Kidney capillary endothelial cell (primary cell): ENCODE data around the gene FOXC1.

Experiments
- DNase-seq: peaks from one replicate; pipeline ENCODE4 v3.0.0-alpha.2; 2018; ENCODE audit warnings: low spot score

FOXC1 gene

DNA sequence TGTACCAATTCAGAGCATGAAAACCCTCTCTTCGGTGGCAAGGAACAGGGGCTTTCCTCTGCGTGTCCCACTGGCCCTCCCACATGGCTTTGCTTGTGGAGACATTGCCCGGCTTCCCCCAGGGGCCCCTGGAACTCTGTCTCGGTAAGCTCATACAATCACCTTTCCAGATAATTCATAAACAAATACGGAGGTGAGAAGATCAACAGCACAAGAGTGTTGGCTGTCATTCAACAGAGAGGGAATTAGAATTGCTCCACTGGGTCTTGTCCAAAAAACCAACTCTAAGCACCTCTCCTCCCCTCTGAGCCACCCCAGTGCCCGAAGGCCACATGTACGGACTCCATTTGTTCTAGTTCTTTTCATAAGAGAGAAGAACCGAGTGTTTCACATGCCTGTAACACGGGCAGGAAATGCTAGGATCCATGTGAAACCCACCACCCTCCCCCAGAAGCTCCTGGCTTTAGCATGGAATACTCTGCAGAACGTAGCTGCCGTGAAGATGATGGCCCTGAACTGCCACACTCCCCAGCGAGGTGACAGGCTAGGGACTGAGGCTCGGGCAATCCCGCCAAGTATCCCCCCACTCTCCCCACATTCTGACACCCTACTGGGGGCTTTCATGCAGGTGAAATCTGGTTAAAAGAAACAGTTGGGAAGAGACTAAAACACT is 24.6 kb upstream of the FOXC1 start:
- DNase-seq, result no peak

DNA sequence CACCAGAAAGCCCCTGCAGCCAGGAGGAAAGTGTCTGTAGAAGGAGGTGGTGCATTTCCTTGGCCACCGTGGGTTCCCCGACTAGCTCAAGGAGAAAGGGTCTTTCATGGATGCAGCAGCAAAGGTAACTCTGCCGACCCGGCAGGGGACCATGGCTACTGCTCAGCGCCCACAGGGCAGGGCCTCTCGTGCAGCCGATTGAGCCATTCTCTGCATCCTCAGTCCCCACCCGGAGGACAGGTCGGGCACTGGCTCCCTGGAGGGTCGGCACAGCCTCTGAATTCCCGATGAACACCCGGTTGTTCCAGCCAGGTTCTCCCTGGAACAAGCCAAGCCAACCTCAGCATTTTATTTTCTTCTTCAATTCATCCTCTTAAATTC is 24.1 kb upstream of the FOXC1 start:
- no peak for DNase-seq

- no peak for DNase-seq
These were observed 23.5 kb upstream of the FOXC1 start for GRCh38 chr6:1586256-1586655.

DNA sequence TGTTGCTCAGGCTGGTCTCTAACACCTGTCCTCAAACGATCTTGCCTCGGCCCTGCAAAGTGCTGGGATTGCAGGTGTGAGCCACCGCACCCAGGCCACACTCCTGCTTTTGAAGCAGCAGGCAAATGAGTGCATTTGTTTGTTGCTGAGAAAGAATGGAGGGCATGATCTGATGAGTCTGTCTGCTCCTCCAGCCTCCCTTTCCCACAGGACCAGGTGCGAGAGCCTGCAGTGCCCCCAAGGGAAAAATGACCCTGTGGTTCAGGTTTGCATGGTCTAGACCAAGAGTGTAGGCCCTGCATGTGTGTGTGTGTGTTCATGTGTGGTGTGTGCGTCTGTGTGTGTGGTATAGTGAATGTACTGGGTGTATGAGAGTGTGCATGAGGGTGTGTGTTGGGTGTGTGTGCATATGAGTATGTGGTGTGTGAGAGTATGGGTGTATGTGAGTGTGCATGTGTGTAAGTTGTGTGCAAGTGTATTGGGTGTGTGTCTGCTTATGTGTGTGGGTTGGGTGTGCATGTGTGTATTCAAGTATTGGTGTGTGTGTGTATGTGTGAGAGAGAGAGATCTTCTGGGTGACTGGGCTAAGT is 22.8 kb upstream of the FOXC1 start:
- DNase-seq, result no peak

- DNase-seq, result no peak
These were observed 22.2 kb upstream of the FOXC1 start for GRCh38 chr6:1587546-1587945.

- no peak for DNase-seq
These were observed 21.7 kb upstream of the FOXC1 start for GRCh38 chr6:1587977-1588376.

DNA sequence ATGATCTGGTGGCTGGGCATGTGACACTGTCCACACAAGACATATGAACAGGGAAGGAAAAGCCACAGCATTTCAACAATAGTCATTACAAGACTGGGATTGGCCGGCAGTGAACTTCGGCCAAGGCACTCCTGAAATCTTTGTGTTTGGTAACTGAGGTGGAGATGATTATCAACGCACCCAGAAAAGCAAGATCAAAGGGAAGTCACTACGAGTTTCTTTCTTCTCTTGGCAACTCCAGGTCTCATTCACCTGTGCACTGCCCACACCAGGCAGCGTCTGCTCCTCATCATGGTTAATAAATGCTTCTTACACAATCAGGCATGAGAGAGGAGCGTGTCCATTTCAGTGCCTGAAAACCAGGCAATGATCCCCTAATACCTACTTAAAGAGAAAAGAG is 20.5 kb upstream of the FOXC1 start:
- no peak for DNase-seq

- DNase-seq, result no peak
These were observed 19.1 kb upstream of the FOXC1 start for GRCh38 chr6:1590580-1590979.

DNA sequence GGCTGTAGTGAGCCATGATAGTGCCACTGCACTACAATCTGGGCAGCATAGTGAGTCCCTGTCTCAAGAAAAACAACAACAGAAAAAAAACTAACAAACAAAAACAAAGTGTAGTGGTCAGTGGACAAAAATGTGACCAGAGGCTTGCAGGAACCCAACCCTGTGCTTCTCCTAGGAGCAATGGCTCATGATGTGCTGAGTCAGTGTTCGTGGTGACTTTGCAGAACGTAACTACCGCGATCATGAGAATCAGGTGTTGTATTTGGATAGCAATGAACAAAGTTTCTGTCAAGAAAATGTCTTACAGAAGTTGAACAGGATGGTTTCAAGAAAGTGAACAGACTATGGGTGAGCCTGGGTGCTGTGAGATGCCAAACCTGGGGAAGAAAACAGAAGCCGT is 18.5 kb upstream of the FOXC1 start:
- DNase-seq, result no peak

DNA sequence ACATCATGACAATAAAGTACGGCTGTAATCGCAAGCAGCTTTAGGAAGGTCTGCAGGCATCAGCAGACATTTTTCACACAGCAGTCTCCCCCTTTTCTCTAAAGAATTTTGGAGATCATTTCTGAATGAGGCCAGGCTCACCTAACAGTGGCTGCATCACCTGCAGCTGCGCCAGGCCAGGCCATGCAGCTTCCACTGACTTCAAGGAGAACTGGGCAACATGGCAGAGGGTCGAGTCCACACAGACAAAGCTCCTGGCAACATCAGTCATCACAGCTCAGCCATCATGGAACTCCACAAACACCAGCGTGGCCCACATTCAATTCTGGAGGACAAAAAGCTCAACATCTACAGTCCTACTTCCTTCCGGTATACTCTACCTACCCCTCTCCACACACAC is 17.8 kb upstream of the FOXC1 start:
- no peak for DNase-seq

GRCh38 chr6:1592852-1593251 is 16.9 kb upstream of the FOXC1 start:
- DNase-seq, result no peak

GRCh38 chr6:1593286-1593957 is 16.3 kb upstream of the FOXC1 start:
- DNase-seq, result no peak

DNA sequence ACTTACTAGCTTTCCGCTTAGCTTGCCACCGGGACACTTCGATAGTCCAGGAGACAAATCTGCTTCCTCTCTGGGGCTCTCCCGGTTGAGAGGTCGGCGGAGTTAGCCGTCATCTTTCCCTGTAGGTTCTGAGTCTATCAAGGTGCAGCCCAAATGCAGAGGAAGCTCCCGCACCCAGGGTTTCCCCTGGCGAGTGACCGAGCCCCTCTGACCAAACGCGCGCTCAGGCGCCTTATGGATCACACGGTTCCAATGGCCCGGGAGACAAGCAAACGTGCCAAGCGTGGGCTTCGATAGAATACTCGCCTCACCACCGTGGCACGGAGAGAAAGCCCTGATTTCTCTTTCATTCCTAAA is 15.8 kb upstream of the FOXC1 start:
- DNase-seq, result no peak

- DNase-seq, result no peak
These were observed 15.1 kb upstream of the FOXC1 start for GRCh38 chr6:1594445-1595200.

DNA sequence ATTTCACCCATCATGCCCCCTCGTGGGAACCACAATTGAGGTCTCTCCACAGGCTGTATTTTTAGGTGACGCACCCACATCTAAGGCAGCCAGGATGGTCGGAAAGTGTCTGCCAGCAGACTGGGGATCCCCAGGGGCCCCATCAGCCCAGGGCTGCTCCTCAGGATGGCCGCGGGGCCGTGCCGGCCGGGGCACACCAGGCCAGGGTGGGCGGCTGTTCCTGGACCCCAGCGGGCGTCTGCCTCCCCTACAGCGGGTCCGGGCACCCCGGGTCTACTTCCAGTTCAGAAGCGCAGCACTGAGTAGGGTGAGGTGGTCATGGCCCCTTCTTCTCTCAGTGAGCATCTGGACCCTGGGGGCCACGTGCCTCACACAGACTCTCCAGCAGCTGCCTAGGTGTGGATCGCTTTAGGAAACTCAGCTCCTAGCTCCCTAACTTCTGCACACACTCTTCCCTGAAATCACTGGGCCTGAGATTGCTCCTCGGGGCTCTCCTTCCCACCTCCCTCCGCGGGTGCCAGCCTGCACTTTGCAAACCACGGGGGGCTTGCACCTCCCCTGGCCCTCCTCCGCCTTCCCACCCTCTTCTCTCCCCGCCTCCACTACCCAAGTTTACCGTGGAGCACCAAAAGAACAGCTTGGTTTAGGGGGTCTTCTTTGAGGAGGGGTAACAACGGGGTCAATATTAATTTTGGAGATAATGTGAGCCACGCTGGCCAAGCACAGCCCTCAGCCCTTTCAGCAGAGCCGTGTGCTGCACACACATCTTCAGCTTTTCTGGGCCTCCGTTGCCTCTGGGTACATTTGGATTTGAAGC is 14.2 kb upstream of the FOXC1 start:
- no peak for DNase-seq

DNA sequence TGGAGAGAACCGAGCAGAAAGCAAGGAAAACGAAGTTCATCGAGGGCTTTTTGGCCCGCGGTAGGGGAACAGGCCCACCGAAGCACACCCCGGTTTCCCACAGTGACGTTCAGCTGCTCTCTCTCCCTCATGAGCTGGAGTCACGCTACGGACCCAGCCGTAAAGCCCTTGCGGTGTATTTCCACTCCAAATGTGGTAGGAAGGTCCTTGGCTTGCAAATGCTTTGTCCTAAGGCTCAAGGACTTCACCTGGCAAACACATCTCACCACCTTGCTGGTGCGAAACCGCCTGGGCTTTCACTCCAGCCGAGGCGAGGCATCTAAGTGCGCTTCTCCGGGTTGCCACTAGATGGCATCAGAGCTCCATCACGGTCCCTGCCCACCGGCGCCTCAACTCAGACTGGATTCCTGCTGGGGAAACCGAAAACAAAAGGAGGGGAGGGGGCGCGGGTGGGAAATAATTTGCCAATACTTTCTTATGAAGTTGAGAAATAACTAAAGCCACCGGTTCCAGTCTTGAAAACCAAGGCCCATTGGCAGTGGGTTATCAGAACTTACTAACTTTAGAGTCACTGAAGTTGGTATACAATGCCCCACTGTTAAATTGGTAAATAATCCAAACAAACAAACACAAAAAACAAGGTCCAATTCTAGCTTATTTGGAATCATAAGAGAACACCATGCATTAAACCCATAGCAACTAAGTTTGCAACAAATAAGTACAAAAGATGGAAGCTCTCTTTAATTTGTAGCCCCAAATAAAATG is 13.4 kb upstream of the FOXC1 start:
- peak; percentile 54 for DNase-seq

DNA sequence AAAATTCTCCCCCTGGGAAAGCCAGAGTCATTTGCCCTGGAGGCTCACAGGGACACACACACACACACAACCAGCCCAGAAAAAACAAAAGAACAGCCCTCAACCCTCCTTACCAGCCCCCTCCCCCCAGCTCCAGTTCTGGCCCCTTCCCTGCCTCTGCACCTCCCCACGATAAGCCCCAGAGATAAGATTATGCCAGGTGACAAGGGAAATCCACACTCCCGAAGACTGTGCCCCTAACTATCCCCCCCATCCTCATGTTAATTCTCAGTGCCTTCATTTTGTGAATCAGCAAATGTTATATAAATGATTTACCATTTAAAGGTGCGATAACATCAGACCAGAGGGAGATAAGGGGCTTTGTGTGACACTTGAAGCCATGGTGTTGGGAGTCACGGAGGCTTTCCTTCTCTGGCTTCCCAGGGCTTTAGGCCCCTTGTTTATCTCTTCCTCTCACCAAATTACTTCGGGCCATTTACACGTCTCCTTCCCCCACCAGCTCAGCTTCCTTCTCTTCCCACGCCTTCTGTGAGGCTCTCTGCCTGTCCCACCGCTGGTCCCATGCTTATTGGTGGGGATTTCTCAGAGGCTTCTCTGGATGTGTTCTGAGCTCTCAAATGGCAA is 12.5 kb upstream of the FOXC1 start:
- no peak for DNase-seq

DNA sequence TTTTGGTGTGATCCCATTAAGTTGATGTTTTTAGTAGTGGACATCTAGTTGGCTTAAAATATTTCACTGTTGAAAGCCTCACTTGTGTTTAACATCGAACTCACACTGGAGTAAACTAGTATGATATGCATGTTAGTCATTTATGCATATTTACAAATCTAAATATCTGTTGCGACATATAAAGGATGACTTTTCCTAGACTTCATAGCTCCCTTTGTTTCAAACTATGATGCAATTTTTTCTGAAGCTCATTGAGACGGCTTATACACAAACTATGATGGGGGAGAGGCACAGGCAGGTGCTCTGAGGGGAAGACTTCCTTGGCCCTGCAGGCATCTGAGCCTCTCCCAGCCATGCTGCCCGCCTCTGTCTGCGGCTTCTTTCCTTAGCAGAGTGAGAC is 11.8 kb upstream of the FOXC1 start:
- no peak for DNase-seq

GRCh38 chr6:1598433-1598832 is 11.3 kb upstream of the FOXC1 start:
- DNase-seq, result no peak

GRCh38 chr6:1598886-1599285 is 10.8 kb upstream of the FOXC1 start:
- no peak for DNase-seq

DNA sequence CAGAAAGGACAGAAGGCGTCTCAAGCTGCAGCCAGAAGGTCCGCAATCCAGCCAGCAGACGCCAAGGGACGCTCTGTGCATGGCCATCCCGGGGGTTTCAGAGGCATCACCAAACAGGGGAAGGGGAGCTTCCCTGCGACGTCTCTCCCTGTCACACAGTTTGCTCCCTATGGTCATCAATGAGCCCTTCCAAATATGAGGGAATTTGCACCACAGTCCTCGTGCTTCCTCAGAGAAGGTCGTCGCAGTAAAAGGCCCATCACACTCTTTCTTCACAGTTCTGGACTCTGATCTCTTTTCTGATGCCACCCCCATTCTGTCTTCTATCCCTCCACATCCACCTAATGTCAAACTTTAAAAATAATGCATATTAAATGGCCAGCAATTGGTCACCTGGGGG is 10.2 kb upstream of the FOXC1 start:
- DNase-seq, result no peak
